Activated naive CD4-positive, alpha-beta T cell treated with anti-CD3 and anti-CD28 coated beads, Interleukin-2, amount 10 ng/mL, durations not matched to agents 7 days and 5 days (primary cell): ENCODE data around the gene AHNAK2.
"Not testable (repeated sequence)": the region's sequence is repeated elsewhere in the genome, so short reads cannot be mapped to it uniquely, and the experiment has no call there.

ENCODE experiments used
- CTCF ChIA-PET: fragments of 350-600 bp; sonication (Branson Sonifier 250); formaldehyde crosslinking; loops from one replicate; lab custom pipeline; 2021; ENCODE audit warnings: antibody characterized with exemption; lab: Charles Lee
- DNase-seq: peaks from one replicate; pipeline ENCODE4 v3.0.0-alpha.2; 2020
- H3K27ac Mint-ChIP-seq: one replicate; pipeline ENCODE4 v1.8.0; 2021; ENCODE audit warnings: mild to moderate bottlenecking, moderate library complexity, mixed read lengths
- H3K27me3 Mint-ChIP-seq: one replicate; pipeline ENCODE4 v1.8.0; 2021; ENCODE audit warnings: mild to moderate bottlenecking, mixed read lengths
- H3K36me3 Mint-ChIP-seq: one replicate; pipeline ENCODE4 v1.8.0; 2021; ENCODE audit warnings: mixed read lengths
- H3K4me1 Mint-ChIP-seq: one replicate; pipeline ENCODE4 v1.8.0; 2021; ENCODE audit warnings: mixed read lengths
- H3K4me3 Mint-ChIP-seq: one replicate; pipeline ENCODE4 v1.8.0; 2021; ENCODE audit warnings: mild to moderate bottlenecking, moderate library complexity, mixed read lengths
- H3K9me3 Mint-ChIP-seq: one replicate; pipeline ENCODE4 v1.8.0; 2021; ENCODE audit warnings: mixed read lengths

The AHNAK2 gene

DNA sequence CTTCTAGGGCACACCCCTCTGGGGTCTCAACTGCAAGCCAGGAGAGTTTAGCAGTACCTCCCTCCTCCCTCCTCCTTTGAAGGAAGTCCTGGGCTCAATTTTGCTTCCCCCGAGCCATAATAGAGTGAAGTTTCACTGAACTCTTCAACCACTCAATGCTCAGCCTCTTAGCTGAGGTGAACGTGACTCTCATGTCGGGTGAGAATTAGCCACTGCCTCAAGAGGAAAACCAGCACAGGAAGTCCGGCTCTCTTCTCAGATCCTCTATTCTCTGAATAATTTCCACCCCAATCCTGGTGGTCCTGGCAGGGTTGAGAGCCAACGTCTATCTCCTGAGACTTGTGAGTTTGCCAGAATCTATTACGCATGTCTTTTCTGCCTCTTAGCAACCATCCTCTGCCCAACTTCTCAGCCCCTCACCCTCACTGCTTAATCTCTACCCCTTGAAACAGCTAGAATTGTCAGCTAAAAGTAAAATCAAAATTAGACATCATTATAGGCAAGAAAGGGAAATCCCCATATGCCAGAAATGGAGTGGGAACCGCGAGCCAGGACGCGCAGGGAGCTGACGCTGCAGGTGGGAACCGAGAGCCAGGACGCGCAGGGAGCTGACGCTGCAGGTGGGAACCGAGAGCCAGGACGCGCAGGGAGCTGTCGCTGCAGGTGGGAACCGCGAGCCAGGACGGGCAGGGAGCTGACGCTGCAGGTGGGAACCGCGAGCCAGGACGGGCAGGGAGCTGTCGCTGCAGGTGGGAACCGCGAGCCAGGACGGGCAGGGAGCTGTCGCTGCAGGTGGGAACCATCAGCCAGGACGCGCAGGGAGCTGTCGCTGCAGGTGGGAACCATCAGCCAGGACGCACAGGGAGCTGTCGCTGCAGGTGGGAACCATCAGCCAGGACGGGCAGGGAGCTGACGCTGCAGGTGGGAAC is 73.3 kb downstream of the AHNAK2 start:
- DNase-seq, H3K9me3 Mint-ChIP-seq, CTCF ChIA-PET, H3K36me3 Mint-ChIP-seq, H3K4me3 Mint-ChIP-seq, H3K4me1 Mint-ChIP-seq, H3K27ac Mint-ChIP-seq: not testable (repeated sequence)
- peaks cover 18% of the 10 kb centered on the region for H3K27me3 Mint-ChIP-seq

- Mint-ChIP-seq H3K36me3 (no peaks in the 10 kb centered on the region), H3K27ac (no peak overlapping the region), H3K27me3 (peaks cover 19% of the 10 kb centered on the region), H3K4me3 (no peak overlapping the region), H3K4me1 (no peaks in the 10 kb centered on the region), H3K9me3 (no peaks in the 10 kb centered on the region)
- DNase-seq = no peak
- CTCF ChIA-PET = no interaction called here
Measured at GRCh38 chr14:104903990-104904389, 74.2 kb downstream of the AHNAK2 start.

GRCh38 chr14:104900639-104901512 is 77.3 kb downstream of the AHNAK2 start:
- Mint-ChIP-seq H3K27ac (no peak overlapping the region), H3K9me3 (no peaks in the 10 kb centered on the region), H3K4me3 (no peak overlapping the region), H3K27me3 (peaks cover 20% of the 10 kb centered on the region), H3K4me1 (peaks cover 2% of the 10 kb centered on the region), H3K36me3 (no peaks in the 10 kb centered on the region)
- no peak for DNase-seq
- CTCF ChIA-PET = no interaction called here

- no peak for DNase-seq
- H3K4me3 Mint-ChIP-seq = no peak overlapping the region
- CTCF ChIA-PET = no interaction called here
- peaks cover 18% of the 10 kb centered on the region for H3K27me3 Mint-ChIP-seq
- H3K9me3 Mint-ChIP-seq = no peaks in the 10 kb centered on the region
- H3K4me1 Mint-ChIP-seq = peaks cover 2% of the 10 kb centered on the region
- no peak overlapping the region for H3K27ac Mint-ChIP-seq
- H3K36me3 Mint-ChIP-seq = no peaks in the 10 kb centered on the region
Measured at GRCh38 chr14:104899781-104900180, 78.4 kb downstream of the AHNAK2 start.

DNA sequence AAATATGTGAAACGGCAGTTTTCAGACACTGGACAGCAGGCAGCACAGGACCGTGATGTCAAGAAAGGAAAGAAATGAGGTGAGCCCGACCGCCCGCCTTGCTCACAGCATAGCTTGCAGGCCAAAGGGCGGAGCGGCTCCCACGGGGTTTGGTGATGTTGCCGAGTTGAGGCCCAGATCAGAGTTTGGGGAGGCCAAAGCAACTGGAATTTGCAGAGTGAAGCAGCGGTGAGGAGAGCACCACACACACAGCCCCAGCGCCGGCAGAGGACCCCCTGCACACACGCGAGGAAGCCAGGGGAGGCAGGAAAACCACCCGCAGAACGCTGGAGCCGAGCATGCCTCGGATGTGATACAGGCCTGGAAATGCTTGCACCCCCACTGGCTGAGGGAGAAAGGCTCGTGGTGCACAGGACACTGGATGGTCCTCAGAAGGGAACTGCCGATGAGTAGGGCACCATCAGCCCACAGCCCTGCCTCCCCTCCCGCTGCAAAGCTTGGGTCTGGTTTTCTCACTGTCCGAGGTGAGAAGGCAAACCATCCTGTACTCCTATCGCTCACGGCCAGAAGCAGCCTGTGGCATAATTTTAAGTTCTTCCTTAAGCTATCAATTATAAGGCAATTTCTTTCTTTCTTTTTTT is 79.2 kb downstream of the AHNAK2 start:
- no peak overlapping the region for H3K27ac Mint-ChIP-seq
- DNase-seq = no peak

GRCh38 chr14:104898195-104898558 is 80.0 kb downstream of the AHNAK2 start:
- Mint-ChIP-seq H3K4me3 (no peak overlapping the region), H3K27me3 (peaks cover 13% of the 10 kb centered on the region), H3K36me3 (no peaks in the 10 kb centered on the region), H3K9me3 (no peaks in the 10 kb centered on the region), H3K4me1 (peaks cover 2% of the 10 kb centered on the region), H3K27ac (no peak overlapping the region)
- no peak for DNase-seq
- CTCF ChIA-PET = no interaction called here

More for the DNA sequence above, 79.2 kb downstream of the AHNAK2 start:
- CTCF ChIA-PET = no interaction called here
- no peaks in the 10 kb centered on the region for H3K9me3 Mint-ChIP-seq
- H3K4me1 Mint-ChIP-seq = peaks cover 2% of the 10 kb centered on the region
- H3K4me3 Mint-ChIP-seq = no peak overlapping the region
- H3K36me3 Mint-ChIP-seq = no peaks in the 10 kb centered on the region
- H3K27me3 Mint-ChIP-seq = peaks cover 13% of the 10 kb centered on the region

GRCh38 chr14:104897330-104898194 is 80.6 kb downstream of the AHNAK2 start:
- CTCF ChIA-PET = no interaction called here
- Mint-ChIP-seq H3K27ac (no peak overlapping the region), H3K4me1 (peaks cover 2% of the 10 kb centered on the region), H3K36me3 (no peaks in the 10 kb centered on the region), H3K9me3 (no peaks in the 10 kb centered on the region), H3K27me3 (peaks cover 13% of the 10 kb centered on the region), H3K4me3 (no peak overlapping the region)
- no peak for DNase-seq

GRCh38 chr14:104895786-104896661 is 82.2 kb downstream of the AHNAK2 start:
- peaks cover 2% of the 10 kb centered on the region for H3K4me1 Mint-ChIP-seq
- no peak for DNase-seq
- CTCF ChIA-PET = interaction anchor here (0.6 to 1.7 kb wide), 4 partner anchors 72 to 518 kb away, joined by 3 to 6 read pairs (median 3); no protein-coding TSS in a partner anchor
- no peaks in the 10 kb centered on the region for H3K9me3 Mint-ChIP-seq
- H3K4me3 Mint-ChIP-seq = no peak overlapping the region
- H3K36me3 Mint-ChIP-seq = no peaks in the 10 kb centered on the region
- peaks cover 13% of the 10 kb centered on the region for H3K27me3 Mint-ChIP-seq
- no peak overlapping the region for H3K27ac Mint-ChIP-seq

- Mint-ChIP-seq H3K4me1 (peaks cover 2% of the 10 kb centered on the region), H3K27me3 (peaks cover 10% of the 10 kb centered on the region), H3K9me3 (no peaks in the 10 kb centered on the region), H3K4me3 (no peak overlapping the region), H3K36me3 (no peaks in the 10 kb centered on the region), H3K27ac (no peak overlapping the region)
- CTCF ChIA-PET = interaction anchor here (0.6 to 1.7 kb wide), 3 partner anchors 150 to 518 kb away, joined by 3 to 6 read pairs (median 3); no protein-coding TSS in a partner anchor
- DNase-seq = no peak
Measured at GRCh38 chr14:104895207-104895785, 82.9 kb downstream of the AHNAK2 start.

DNA sequence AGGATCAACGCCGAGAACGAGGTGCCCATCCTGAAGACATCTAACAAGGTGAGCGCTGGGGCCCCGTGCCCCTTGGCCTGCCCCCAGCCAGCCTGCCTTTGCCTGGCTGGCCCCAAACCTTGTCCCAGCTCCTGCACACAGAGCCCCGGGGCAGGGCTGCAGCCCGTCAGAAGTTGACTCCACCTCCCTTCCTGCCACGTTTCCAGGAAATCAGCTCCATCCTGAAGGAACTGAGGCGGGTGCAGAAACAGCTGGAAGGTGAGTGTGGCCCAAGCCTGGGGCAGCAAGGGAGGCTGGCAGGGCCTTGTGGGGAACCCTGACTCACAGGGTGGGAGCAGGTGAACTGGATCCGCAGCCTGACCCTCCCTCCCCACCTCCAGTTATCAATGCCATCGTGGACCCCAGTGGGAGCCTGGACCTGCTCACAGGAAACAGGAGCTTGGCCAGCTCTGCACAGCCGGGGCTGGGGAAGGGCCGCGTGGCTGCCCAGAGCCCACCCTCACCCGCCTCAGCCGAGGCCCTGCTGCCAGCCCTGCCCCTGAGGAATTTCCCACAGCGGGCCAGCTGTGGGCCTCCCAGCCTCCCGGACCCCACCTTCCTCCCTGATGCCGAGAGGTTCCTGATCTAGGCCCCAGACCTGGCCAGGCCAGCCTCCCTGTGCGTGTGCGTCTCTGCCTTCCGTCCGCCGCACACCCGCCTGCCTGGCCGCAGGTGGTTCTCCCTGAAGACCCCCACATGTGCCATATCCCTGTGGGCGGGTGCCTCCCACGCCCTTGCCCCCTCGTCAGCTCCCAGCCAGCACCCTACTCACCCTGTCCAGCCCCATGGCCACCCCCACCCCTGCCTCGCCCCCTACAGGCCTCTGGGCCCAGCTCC is 83.6 kb downstream of the AHNAK2 start:
- H3K36me3 Mint-ChIP-seq = no peaks in the 10 kb centered on the region
- peaks cover 2% of the 10 kb centered on the region for H3K4me1 Mint-ChIP-seq
- peaks cover 8% of the 10 kb centered on the region for H3K27me3 Mint-ChIP-seq
- no peak overlapping the region for H3K27ac Mint-ChIP-seq
- CTCF ChIA-PET = interaction anchor here (0.7 to 1.7 kb wide), 3 partner anchors 14 to 153 kb away, joined by 3 to 6 read pairs (median 3); no protein-coding TSS in a partner anchor
- no peak overlapping the region for H3K4me3 Mint-ChIP-seq
- no peaks in the 10 kb centered on the region for H3K9me3 Mint-ChIP-seq
- no peak for DNase-seq

DNA sequence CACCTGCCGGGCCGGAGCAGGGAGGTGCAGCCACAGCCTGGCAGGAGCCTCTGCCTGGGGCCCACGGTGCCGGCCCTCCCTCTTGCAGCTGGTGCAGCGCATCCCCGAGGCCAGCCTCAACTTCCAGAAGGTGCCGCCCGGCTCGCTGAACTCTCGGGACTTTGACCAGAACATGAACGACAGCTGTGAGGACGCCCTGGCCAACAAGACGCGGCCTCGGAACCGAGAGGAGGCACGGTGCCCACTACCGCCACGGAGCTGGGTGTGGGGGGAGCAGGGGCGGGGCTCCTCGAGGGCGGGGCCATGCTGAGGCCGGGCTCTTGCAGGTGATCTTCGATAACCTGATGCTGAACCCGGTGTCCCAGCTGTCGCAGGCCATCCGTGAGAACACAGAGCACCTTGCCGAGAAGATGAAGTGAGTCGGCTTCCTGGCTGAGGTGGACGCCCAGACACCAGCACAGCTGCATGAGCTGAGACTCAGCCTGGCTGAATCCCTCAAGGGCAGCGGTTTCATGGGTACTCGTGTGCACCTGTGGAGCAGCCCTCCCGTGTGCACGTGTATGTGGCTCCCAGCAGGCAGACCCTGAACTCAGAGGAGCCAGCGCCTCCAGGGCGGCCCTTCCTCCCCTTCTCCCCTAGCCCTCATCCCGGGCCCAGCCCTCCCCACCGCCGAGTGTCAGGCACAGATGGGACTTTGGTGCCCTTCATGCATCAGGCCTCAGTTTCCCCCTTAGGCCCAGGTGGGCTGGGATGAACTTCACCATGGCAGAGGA is 84.6 kb downstream of the AHNAK2 start:
- no peaks in the 10 kb centered on the region for H3K36me3 Mint-ChIP-seq
- H3K4me3 Mint-ChIP-seq = no peak overlapping the region
- CTCF ChIA-PET = interaction anchor here (0.7 kb wide), 1 partner anchor 15 kb away, joined by 3 read pairs; no protein-coding TSS in a partner anchor
- H3K4me1 Mint-ChIP-seq = peaks cover 2% of the 10 kb centered on the region
- no peak for DNase-seq
- no peak overlapping the region for H3K27ac Mint-ChIP-seq
- H3K27me3 Mint-ChIP-seq = peaks cover 3% of the 10 kb centered on the region
- H3K9me3 Mint-ChIP-seq = no peaks in the 10 kb centered on the region
